ENCODE data around the gene SEPTIN1. TPM values are rescaled to one million over a fixed set of nuclear protein-coding genes. Genes with fewer than 3 reads are reported as not detected.
A peak's percentile ranks its signal among the peaks of the same experiment; 100 is the strongest.
"Not testable (repeated sequence)": the region's sequence is repeated elsewhere in the genome, so short reads cannot be mapped to it uniquely, and the experiment has no call there.

The SEPTIN1 gene
- polyA plus RNA-seq, 1 of the 3 experiments (the other 2 are of a cell fraction): 0.25 TPM

DNA sequence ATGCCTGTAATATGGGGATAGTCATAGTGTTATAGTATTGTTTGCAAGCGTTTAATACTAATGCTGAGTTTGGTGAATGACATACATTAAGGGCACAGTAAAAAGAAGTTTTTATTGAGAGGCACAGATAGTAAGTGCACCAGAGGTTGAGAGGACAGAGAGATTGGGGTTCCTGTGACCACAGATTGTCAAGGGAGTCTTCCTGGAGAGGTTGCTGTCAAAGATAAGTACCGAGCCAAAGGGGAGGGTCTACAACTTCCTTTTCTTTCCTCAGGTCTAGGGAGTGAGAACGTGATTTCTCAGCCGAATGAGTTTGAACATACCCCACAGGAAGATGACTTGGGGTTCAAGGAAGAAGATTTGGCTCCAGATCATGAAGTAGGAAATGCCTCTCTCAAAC lies 14.7 kb upstream of the SEPTIN1 start:
- TF ChIP-seq TAF1 (IDR thresholded peaks at IDR 0.05; ENCODE audit: borderline replicate concordance, low read depth, low read length) (no peak), JUND (IDR thresholded peaks at IDR 0.05) (no peak), MXI1 (IDR thresholded peaks at IDR 0.05; ENCODE audit: low read depth, low read length) (no peak), YY1 (IDR thresholded peaks at IDR 0.05; ENCODE audit: low read depth) (no peak), EP300 (IDR thresholded peaks at IDR 0.05; ENCODE audit: borderline replicate concordance in 1 of 2, low read depth in 1 of 2, low read length in 1 of 2) (no peak), TCF12 (IDR thresholded peaks at IDR 0.05) (no peak), FOXM1 (IDR thresholded peaks at IDR 0.05; ENCODE audit: low read depth) (no peak), MEF2A (IDR thresholded peaks at IDR 0.05; ENCODE audit: borderline replicate concordance, low read depth) (no peak), EZH2phosphoT487 (IDR thresholded peaks at IDR 0.05; ENCODE audit: borderline replicate concordance, low read depth) (no peak), POLR2AphosphoS5 (IDR thresholded peaks at IDR 0.05; ENCODE audit: low read depth, low read length) (no peak), NRF1 (IDR thresholded peaks at IDR 0.05; ENCODE audit: low read depth, low read length) (no peak), RFX5 (IDR thresholded peaks at IDR 0.05; ENCODE audit: low read length) (no peak), SMC3 (IDR thresholded peaks at IDR 0.05; ENCODE audit: low read depth, low read length) (no peak), FOSL2 (IDR thresholded peaks at IDR 0.05; ENCODE audit: borderline replicate concordance, low read depth) (no peak), RCOR1 (IDR thresholded peaks at IDR 0.05; ENCODE audit: low read length) (no peak), GATA2 (CRISPR knock-in tag; IDR thresholded peaks at IDR 0.05) (no peak)
- TF ChIP-seq, protein P1, sequence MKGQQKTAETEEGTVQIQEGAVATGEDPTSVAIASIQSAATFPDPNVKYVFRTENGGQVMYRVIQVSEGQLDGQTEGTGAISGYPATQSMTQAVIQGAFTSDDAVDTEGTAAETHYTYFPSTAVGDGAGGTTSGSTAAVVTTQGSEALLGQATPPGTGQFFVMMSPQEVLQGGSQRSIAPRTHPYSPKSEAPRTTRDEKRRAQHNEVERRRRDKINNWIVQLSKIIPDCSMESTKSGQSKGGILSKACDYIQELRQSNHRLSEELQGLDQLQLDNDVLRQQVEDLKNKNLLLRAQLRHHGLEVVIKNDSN (IDR thresholded peaks at IDR 0.05; ENCODE audit: borderline replicate concordance, low read depth): no peak
- TF ChIP-seq, protein P2, sequence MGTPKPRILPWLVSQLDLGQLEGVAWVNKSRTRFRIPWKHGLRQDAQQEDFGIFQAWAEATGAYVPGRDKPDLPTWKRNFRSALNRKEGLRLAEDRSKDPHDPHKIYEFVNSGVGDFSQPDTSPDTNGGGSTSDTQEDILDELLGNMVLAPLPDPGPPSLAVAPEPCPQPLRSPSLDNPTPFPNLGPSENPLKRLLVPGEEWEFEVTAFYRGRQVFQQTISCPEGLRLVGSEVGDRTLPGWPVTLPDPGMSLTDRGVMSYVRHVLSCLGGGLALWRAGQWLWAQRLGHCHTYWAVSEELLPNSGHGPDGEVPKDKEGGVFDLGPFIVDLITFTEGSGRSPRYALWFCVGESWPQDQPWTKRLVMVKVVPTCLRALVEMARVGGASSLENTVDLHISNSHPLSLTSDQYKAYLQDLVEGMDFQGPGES (IDR thresholded peaks at IDR 0.05; ENCODE audit: low read depth, low read length): no peak
- Histone ChIP-seq H3K4me2 (0 out of 2 replicates have a peak overlapping the region, but pooled peaks have one; percentile 82), H3K4me1 (ENCODE audit: control insufficient read depth in 1 of 2, insufficient read depth in 2 of 2, low read depth in 1 of 2, low read length in 1 of 2) (peaks cover 10 to 18% of the 10 kb centered on the region in 2 experiments; a peak in 2 of 4 replicates), H3K9me2 (no peaks in the 10 kb centered on the region), H3K9ac (no peak overlapping the region), H4K20me1 (ENCODE audit: insufficient read depth) (no peaks in the 10 kb centered on the region), H3K36me3 (replicated peaks in 1 of 2; ENCODE audit: control insufficient read depth in 1 of 2, insufficient read depth in 2 of 2, low read length in 1 of 2) (peaks cover 5 to 18% of the 10 kb centered on the region in 2 experiments), H3K9me3 (no peaks in the 10 kb centered on the region), H3K79me2 (ENCODE audit: insufficient read depth) (peaks cover 28% of the 10 kb centered on the region), H3F3A (replicated peaks; ENCODE audit: insufficient read depth) (peaks cover 47% of the 10 kb centered on the region), H2AFZ (ENCODE audit: low read depth) (no peak overlapping the region), H3K27me3 (ENCODE audit: insufficient read depth) (no peaks in the 10 kb centered on the region), H3K27ac (ENCODE audit: low read depth in 2 of 2, low read length in 1 of 2) (no peak overlapping the region), H3K4me3 (ENCODE audit: low read depth in 2 of 2, low read length in 1 of 2) (no peak overlapping the region)
- ChIA-PET CTCF (interaction anchor here (0.6 to 1.8 kb wide), 3 partner anchors 28 to 345 kb away, joined by 3 to 4 read pairs (median 3); partner anchors contain the start of gene DCTPP1), POLR2A (no interaction called here)
- 93% methylated on average over 4 of the region's 4 CpGs for WGBS (ENCODE audit: low lambda C conversion rate)
- DNase-seq: no peak

DNA sequence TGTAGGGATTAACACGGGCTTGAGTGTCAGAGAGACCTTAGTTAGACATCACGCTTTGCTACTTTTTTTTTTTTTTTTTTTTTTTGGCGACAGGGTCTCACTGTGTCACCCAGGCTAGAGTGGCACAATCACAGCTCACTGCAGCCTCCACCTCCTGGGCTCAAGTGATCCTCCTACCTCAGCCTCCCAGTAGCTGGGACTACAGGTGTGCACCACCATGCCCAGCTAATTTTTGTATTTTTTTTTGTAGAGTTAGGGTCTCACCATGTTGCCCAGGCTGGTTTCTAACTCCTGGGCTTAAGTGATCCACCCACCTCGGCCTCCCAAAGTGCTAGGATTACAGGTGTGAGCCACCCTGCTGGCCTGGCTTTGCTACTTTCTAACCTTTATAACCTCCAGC lies 14.3 kb upstream of the SEPTIN1 start:
- WGBS (ENCODE audit: low lambda C conversion rate): 52% methylated on average over 4 of the region's 4 CpGs
- not testable (repeated sequence) for H3K9me3 ChIP-seq; H4K20me1 ChIP-seq (ENCODE audit: insufficient read depth); H3K27me3 ChIP-seq (ENCODE audit: insufficient read depth); H2AFZ ChIP-seq (ENCODE audit: low read depth); DNase-seq; H3K9me2 ChIP-seq; H3K9ac ChIP-seq
- peaks cover 10 to 18% of the 10 kb centered on the region in 2 experiments; a peak in 2 of 4 replicates for H3K4me1 ChIP-seq (ENCODE audit: control insufficient read depth in 1 of 2, insufficient read depth in 2 of 2, low read depth in 1 of 2, low read length in 1 of 2)
- peaks cover 28% of the 10 kb centered on the region for H3K79me2 ChIP-seq (ENCODE audit: insufficient read depth)
- 0 out of 4 replicates have a peak overlapping the region, but pooled peaks of 1 of the 2 experiments have one; percentile 44 for H3K27ac ChIP-seq (ENCODE audit: low read depth in 2 of 2, low read length in 1 of 2)
- H3K36me3 ChIP-seq (replicated peaks in 1 of 2; ENCODE audit: control insufficient read depth in 1 of 2, insufficient read depth in 2 of 2, low read length in 1 of 2): peaks cover 5 to 18% of the 10 kb centered on the region in 2 experiments
- ChIA-PET CTCF (interaction anchor here (1.0 to 2.7 kb wide), 5 partner anchors 12 to 31 kb away, joined by 3 to 30 read pairs (median 11); partner anchors contain the start of gene ZNF771), POLR2A (interaction anchor here (2.0 to 4.0 kb wide), 3 partner anchors 11 to 14 kb away, joined by 12 to 33 read pairs (median 17); partner anchors contain the start of genes SEPTIN1 and ZNF771)
- peaks cover 45% of the 10 kb centered on the region for H3F3A ChIP-seq (replicated peaks; ENCODE audit: insufficient read depth)
- H3K4me2 ChIP-seq: peak overlapping the region; percentile 82
- H3K4me3 ChIP-seq (ENCODE audit: low read depth in 2 of 2, low read length in 1 of 2): peak overlapping the region; percentile 88 to 94; a peak in 2 of 4 replicates

All from SK-N-SH (cell line).